A549 (cell line): ENCODE data around the gene FAM78A. TPM values are rescaled to one million over a fixed set of nuclear protein-coding genes. Genes with fewer than 3 reads are reported as not detected.

ENCODE experiments used
- ATAC-seq, 2 experiments: fragments of 200-7000 bp in 1 of 2; fragments of >200 bp in 1 of 2; cut with Nextera tagmentation in 1 of 2; cut with Tn5 transposase in 1 of 2; 3 replicates each; pipeline versions ENCODE4 v1.8.0 to v1.9.1; 2018 to 2020; ENCODE audit warnings: mild to moderate bottlenecking in 1 of 2, moderate library complexity in 1 of 2
- CTCF ChIA-PET: fragments of 300-600 bp; sonication (Branson Sonifier 250); formaldehyde crosslinking; extraction: SDS; loops from one replicate; lab custom pipeline; 2021; ENCODE audit warnings: antibody characterized with exemption, inconsistent platforms; lab: Yijun Ruan, JAX
- POLR2A ChIA-PET: fragments of 350-600 bp; formaldehyde crosslinking; extraction: SDS; loops from one replicate; lab custom pipeline; 2021; ENCODE audit warnings: antibody characterized with exemption, inconsistent platforms; lab: Yijun Ruan, JAX
- DNase-seq, 2 experiments: peaks; one replicate each; pipeline versions ENCODE4 v3.0.0 to v3.0.0-alpha.2; 2011 to 2016; ENCODE audit warnings: low read depth in 1 of 2, low spot score in 1 of 2
- FAIRE-seq: peaks from 2 replicates; lab custom pipeline; 2011; peaks lifted over from hg19 to GRCh38; lab: Jason Lieb, UNC
- H3K27ac ChIP-seq, 2 experiments: fragments of >200 bp; sonication (Bioruptor Twin); formaldehyde crosslinking; 3 replicates each; pipeline ENCODE4 v1.5.1; 2016 to 2017
- H3K4me1 ChIP-seq: fragments of >200 bp; sonication (Bioruptor Twin); formaldehyde crosslinking; 3 replicates; pipeline ENCODE4 v1.6.1; 2016
- H3K4me2 ChIP-seq: fragments of >200 bp; sonication (Bioruptor Twin); formaldehyde crosslinking; 3 replicates; pipeline ENCODE4 v1.6.1; 2016
- H3K4me3 ChIP-seq: fragments of >200 bp; sonication (Bioruptor Twin); formaldehyde crosslinking; 3 replicates; pipeline ENCODE4 v1.5.1; 2016
- H3K9me3 ChIP-seq: fragments of >200 bp; sonication (Bioruptor Twin); formaldehyde crosslinking; 3 replicates; pipeline ENCODE4 v1.6.1; 2016
- CBX8 ChIP-seq: fragments of 200-600 bp; sonication (generic); IDR thresholded peaks from 2 replicates; pipeline ENCODE4 v1.6.1; 2016
- CEBPB ChIP-seq, 2 experiments: fragments of >200 bp in 1 of 2; sonication (Bioruptor Twin) in 1 of 2; formaldehyde crosslinking in 1 of 2; IDR thresholded peaks; 2 replicates each; pipeline ENCODE4 v1.6.1; 2012 to 2016
- EP300 ChIP-seq, 2 experiments: fragments of >200 bp; sonication (Bioruptor Twin); formaldehyde crosslinking; IDR thresholded peaks; 2 replicates in 1 of 2; 3 replicates in 1 of 2; pipeline ENCODE4 v1.6.1; 2016 to 2017
- ESRRA ChIP-seq: fragments of 150-350 bp; IDR thresholded peaks from 2 replicates; pipeline ENCODE4 v1.6.1; 2014; ENCODE audit warnings: mild to moderate bottlenecking, low read length, borderline replicate concordance
- FOXS1 ChIP-seq: fragments of 250-450 bp; sonication (Bioruptor Pico); IDR thresholded peaks from 2 replicates; pipeline ENCODE4 v1.5.0; 2020; ENCODE audit warnings: mild to moderate bottlenecking, moderate library complexity
- GATA3 ChIP-seq: IDR thresholded peaks from 2 replicates; pipeline ENCODE4 v1.6.1; 2012; ENCODE audit warnings: borderline replicate concordance
- KDM1A ChIP-seq: fragments of 200-600 bp; sonication (generic); IDR thresholded peaks from 2 replicates; pipeline ENCODE4 v1.6.1; 2016; ENCODE audit warnings: low read depth, mild to moderate bottlenecking
- MAFK ChIP-seq: fragments of 450-650 bp; IDR thresholded peaks from 2 replicates; pipeline ENCODE4 v1.6.1; 2014; ENCODE audit not compliant: partially characterized antibody
- MAX ChIP-seq: IDR thresholded peaks from 2 replicates; pipeline ENCODE4 v1.6.1; 2012
- NFE2L2 ChIP-seq: fragments of 150-350 bp; conservative IDR thresholded peaks from 2 replicates; pipeline ENCODE4 v1.6.1; 2014; ENCODE audit warnings: low read length
- PHF8 ChIP-seq: fragments of 200-600 bp; sonication (generic); IDR thresholded peaks from 2 replicates; pipeline ENCODE4 v1.6.1; 2016; ENCODE audit warnings: low read depth, mild to moderate bottlenecking, antibody characterized with exemption, moderate library complexity, borderline replicate concordance
- RARB ChIP-seq: fragments of 250-450 bp; sonication (Bioruptor Pico); IDR thresholded peaks from 2 replicates; pipeline ENCODE4 v1.8.0; 2021; ENCODE audit warnings: mild to moderate bottlenecking, moderate library complexity
- RCOR1 ChIP-seq: fragments of 150-350 bp; IDR thresholded peaks from 2 replicates; pipeline ENCODE4 v1.6.1; 2014; ENCODE audit warnings: antibody characterized with exemption, low read length, low read depth
- SREBF2 ChIP-seq: fragments of 450-650 bp; IDR thresholded peaks from 2 replicates; pipeline ENCODE4 v1.6.1; 2014; ENCODE audit warnings: mild to moderate bottlenecking, moderate library complexity
- TP53 ChIP-seq: fragments of 250-450 bp; sonication (Bioruptor Pico); IDR thresholded peaks from 2 replicates; pipeline ENCODE4 v1.5.0; 2021; ENCODE audit warnings: mild to moderate bottlenecking, moderate library complexity
- USF2 ChIP-seq: fragments of 450-650 bp; IDR thresholded peaks from 2 replicates; pipeline ENCODE4 v1.6.1; 2014; ENCODE audit warnings: antibody characterized with exemption
- ZC3H11A ChIP-seq: fragments of 450-650 bp; IDR thresholded peaks from 2 replicates; pipeline ENCODE4 v1.6.1; 2014; ENCODE audit warnings: antibody characterized with exemption, mild to moderate bottlenecking
- ZFP36 ChIP-seq: fragments of 450-650 bp; IDR thresholded peaks from 2 replicates; pipeline ENCODE4 v1.6.1; 2014; ENCODE audit warnings: borderline replicate concordance; ENCODE audit not compliant: partially characterized antibody
- WGBS: methylation state at CpG from one replicate; pipeline ENCODE4 v1.1.6; 2017; ENCODE audit errors: missing lambda C conversion rate; 5-methylcytosine and 5-hydroxymethylcytosine counted together
- polyA plus RNA-seq, 4 experiments: library from polyadenylated mRNA; depleted of rRNA in 3 of 4; stranded (reverse); fragments of >200 nt; fragmentation: RNase III in 1 of 4; extraction: RNeasy Plus Mini Kit Qiagen cat#74134 plus additional on column Dnase treatment in 1 of 4; gene quantifications; 2 replicates in 3 of 4; 3 replicates in 1 of 4; pipeline ENCODE4 v1.2.3, GENCODE V29; 2011 to 2017
- TF ChIP-seq, protein P1 (sequence below): fragments of 250-450 bp; sonication (Bioruptor Pico); IDR thresholded peaks from 2 replicates; pipeline ENCODE4 v1.5.0; 2021; ENCODE audit warnings: mild to moderate bottlenecking, moderate library complexity, borderline replicate concordance
- TF ChIP-seq, protein P2 (sequence below): fragments of >200 bp; sonication (Bioruptor Twin); formaldehyde crosslinking; IDR thresholded peaks from 3 replicates; pipeline ENCODE4 v1.5.1; 2016
- TF ChIP-seq, protein P3 (sequence below): fragments of >200 bp; sonication (Bioruptor Twin); formaldehyde crosslinking; IDR thresholded peaks from 3 replicates; pipeline ENCODE4 v1.6.1; 2016
- TF ChIP-seq, protein P4 (sequence below): IDR thresholded peaks from 2 replicates; pipeline ENCODE4 v1.6.1; 2012; ENCODE audit warnings: low read depth, borderline replicate concordance

FAM78A gene
- polyA plus RNA-seq, 2 of the 4 experiments (the other 2 are of a cell fraction) = 0.44 to 0.50 TPM

- Histone ChIP-seq H3K4me3 (no peak overlapping the region), H3K4me2 (no peak overlapping the region), H3K27ac (no peak overlapping the region), H3K9me3 (no peaks in the 10 kb centered on the region), H3K4me1 (no peaks in the 10 kb centered on the region)
- FAIRE-seq (no peak), DNase-seq (no peak), ATAC-seq (no peak)
- ChIA-PET POLR2A (no interaction called here), CTCF (interaction anchor here (0.9 to 3.1 kb wide), 4 partner anchors 9 to 113 kb away, joined by 3 to 18 read pairs (median 6); no protein-coding TSS in a partner anchor)
- TF ChIP-seq TP53 (CRISPR knock-in tag) (no peak), MAX (no peak), ZC3H11A (no peak), CEBPB (IDR thresholded peaks at IDR 0.05) (no peak), RARB (CRISPR knock-in tag) (no peak), ESRRA (no peak), USF2 (no peak), PHF8 (no peak), RCOR1 (no peak)
- TF ChIP-seq, protein P1, sequence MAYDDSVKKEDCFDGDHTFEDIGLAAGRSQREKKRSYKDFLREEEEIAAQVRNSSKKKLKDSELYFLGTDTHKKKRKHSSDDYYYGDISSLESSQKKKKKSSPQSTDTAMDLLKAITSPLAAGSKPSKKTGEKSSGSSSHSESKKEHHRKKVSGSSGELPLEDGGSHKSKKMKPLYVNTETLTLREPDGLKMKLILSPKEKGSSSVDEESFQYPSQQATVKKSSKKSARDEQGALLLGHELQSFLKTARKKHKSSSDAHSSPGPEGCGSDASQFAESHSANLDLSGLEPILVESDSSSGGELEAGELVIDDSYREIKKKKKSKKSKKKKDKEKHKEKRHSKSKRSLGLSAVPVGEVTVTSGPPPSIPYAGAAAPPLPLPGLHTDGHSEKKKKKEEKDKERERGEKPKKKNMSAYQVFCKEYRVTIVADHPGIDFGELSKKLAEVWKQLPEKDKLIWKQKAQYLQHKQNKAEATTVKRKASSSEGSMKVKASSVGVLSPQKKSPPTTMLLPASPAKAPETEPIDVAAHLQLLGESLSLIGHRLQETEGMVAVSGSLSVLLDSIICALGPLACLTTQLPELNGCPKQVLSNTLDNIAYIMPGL = no peak
- WGBS = 96% methylated on average over 10 of the region's 10 CpGs
Observed at GRCh38 chr9:131292937-131293336, 16.6 kb upstream of the FAM78A start.

- WGBS = 59% methylated on average over 7 of the region's 7 CpGs
- Histone ChIP-seq H3K9me3 (no peaks in the 10 kb centered on the region), H3K4me2 (no peak overlapping the region), H3K4me3 (no peak overlapping the region), H3K4me1 (no peaks in the 10 kb centered on the region), H3K27ac (no peak overlapping the region)
- TF ChIP-seq SREBF2 (no peak), FOXS1 (CRISPR knock-in tag) (no peak), CBX8 (no peak), GATA3 (no peak), NFE2L2 (no peak), EP300 (IDR thresholded peaks at IDR 0.05) (no peak), KDM1A (no peak), RCOR1 (no peak), MAFK (no peak), PHF8 (no peak), CEBPB (IDR thresholded peaks at IDR 0.05) (no peak), ZFP36 (no peak), ZC3H11A (no peak)
- TF ChIP-seq, protein P1 = no peak
- TF ChIP-seq, protein P2, sequence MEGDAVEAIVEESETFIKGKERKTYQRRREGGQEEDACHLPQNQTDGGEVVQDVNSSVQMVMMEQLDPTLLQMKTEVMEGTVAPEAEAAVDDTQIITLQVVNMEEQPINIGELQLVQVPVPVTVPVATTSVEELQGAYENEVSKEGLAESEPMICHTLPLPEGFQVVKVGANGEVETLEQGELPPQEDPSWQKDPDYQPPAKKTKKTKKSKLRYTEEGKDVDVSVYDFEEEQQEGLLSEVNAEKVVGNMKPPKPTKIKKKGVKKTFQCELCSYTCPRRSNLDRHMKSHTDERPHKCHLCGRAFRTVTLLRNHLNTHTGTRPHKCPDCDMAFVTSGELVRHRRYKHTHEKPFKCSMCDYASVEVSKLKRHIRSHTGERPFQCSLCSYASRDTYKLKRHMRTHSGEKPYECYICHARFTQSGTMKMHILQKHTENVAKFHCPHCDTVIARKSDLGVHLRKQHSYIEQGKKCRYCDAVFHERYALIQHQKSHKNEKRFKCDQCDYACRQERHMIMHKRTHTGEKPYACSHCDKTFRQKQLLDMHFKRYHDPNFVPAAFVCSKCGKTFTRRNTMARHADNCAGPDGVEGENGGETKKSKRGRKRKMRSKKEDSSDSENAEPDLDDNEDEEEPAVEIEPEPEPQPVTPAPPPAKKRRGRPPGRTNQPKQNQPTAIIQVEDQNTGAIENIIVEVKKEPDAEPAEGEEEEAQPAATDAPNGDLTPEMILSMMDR = no peak
- TF ChIP-seq, protein P3, sequence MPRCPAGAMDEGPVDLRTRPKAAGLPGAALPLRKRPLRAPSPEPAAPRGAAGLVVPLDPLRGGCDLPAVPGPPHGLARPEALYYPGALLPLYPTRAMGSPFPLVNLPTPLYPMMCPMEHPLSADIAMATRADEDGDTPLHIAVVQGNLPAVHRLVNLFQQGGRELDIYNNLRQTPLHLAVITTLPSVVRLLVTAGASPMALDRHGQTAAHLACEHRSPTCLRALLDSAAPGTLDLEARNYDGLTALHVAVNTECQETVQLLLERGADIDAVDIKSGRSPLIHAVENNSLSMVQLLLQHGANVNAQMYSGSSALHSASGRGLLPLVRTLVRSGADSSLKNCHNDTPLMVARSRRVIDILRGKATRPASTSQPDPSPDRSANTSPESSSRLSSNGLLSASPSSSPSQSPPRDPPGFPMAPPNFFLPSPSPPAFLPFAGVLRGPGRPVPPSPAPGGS = no peak
- TF ChIP-seq, protein P4, sequence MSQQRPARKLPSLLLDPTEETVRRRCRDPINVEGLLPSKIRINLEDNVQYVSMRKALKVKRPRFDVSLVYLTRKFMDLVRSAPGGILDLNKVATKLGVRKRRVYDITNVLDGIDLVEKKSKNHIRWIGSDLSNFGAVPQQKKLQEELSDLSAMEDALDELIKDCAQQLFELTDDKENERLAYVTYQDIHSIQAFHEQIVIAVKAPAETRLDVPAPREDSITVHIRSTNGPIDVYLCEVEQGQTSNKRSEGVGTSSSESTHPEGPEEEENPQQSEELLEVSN = no peak
- CTCF ChIA-PET = interaction anchor here (0.5 to 3.1 kb wide), 5 partner anchors 10 to 1032 kb away, joined by 4 to 18 read pairs (median 6); no protein-coding TSS in a partner anchor
- ATAC-seq (no peak), FAIRE-seq (no peak), DNase-seq (no peak)
- POLR2A ChIA-PET = no interaction called here
Observed at GRCh38 chr9:131291795-131292315, 15.5 kb upstream of the FAM78A start.
